HuH-7.5 (cell line): ENCODE results near the gene FANCC.
"Not testable (repeated sequence)": the region's sequence is repeated elsewhere in the genome, so short reads cannot be mapped to it uniquely, and the experiment has no call there.

ENCODE experiments used
- DNase-seq: peaks from one replicate; pipeline ENCODE4 v3.0.0; 2011; ENCODE audit warnings: low spot score

The FANCC gene

DNA sequence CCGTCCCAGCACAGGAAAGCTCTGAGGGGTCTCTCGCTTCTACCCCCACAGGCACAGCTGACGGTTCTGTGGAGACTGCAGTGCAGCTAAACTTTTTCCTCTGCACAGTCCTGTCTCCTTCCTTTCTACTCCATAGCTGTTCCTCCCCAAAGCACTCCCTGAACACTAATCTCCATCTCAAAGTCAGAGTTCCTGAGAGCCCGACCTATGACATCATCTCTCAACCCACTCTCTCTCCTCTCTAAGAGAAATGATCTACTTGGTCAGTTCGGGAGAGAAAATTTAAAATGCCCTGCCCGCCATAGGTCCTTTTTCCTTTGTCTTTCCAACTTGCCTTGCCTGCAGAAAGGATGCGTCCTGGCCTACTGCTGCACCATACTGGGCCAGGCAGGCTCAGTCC, 90.6 kb downstream of the FANCC start:
- no peak for DNase-seq

DNA sequence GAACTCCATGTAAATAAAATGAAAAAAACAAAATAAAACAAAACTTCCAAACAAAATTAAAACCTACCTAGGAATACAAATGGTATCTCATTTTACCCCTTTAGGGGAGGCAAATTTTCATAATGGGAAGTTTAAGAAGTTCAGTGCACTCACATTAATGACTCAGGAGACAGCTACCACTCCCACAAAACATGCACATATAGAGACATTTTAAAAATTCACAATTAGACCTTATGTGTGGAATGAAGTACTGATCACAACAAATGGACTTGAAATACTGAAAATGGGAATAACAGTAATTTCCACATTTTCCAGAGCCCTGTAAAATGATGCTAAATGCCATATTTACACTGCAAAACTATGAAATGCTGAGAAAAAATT, 91.8 kb downstream of the FANCC start:
- DNase-seq = no peak

DNA sequence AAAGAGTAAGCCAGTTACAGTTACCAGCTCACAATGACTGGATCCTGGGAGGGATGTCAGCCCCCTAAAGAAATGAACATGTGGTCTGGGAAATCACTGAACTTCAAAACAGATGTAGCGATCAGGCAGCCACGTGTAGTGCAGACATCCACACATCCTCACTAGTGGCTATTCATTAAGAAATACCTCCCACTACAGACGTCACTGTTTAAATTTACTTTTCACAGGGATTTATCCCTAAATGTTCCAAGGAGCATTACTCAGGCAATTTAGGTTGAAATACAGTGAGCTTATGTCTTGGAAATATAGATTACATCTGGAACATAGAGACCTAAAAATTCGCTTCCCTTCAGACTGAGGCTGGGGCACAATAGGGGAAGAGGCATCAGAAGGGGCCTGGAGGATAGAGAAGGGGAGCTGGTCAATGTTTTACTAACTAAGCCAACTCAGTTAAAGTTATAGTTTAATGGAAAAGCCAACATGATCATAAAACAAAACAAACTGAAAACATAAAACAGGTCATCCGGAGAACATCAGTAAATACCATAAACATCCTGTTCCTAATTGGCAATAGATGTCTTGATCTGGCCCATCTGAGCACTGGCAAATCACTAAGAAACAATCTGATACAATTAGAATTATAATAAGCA, 92.3 kb downstream of the FANCC start:
- DNase-seq = no peak

DNA sequence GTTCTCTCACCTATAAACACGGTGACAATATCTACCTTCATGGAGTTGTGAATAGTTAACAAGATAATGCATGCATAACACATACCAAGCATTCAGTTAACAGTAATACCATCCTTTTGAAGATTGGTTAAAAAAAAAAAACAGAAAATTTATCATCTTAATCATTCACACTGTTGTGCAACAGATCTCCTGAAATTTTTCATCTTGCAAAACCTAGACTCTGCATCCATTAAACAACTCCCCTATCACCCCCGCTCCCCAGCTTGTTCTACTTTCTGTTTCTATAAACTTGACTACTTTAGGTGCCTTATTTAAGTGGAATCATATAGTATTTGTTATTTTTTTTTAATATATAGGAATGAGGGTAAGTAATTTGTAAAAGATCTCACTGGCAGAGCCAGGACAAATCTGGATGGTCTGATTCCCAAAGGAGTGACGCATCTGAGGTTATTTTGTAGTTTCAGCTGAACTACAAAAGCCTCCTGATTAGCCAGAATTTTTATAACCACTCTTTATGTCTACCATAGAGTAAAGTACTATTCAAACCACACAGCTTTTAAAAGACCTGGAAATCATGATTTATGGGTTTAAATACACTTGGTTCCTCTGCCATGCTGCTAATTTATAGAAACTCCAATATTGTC, 93.0 kb downstream of the FANCC start:
- no peak for DNase-seq

DNA sequence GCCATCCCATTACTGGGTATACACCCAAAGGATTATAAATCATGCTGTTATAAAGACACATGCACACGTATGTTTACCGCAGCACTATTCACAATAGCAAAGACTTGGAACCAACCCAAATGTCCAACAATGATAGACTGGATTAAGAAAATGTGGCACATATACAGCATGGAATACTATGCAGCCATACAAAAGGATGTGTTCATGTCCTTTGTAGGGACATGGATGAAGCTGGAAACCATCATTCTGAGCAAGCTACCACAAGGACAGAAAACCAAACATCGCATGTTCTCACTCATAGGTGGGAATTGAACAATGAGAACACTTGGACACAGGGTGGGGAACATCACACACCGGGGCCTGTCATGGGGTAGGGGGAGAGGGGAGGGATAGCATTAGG, 97.2 kb downstream of the FANCC start:
- DNase-seq = not testable (repeated sequence)

DNA sequence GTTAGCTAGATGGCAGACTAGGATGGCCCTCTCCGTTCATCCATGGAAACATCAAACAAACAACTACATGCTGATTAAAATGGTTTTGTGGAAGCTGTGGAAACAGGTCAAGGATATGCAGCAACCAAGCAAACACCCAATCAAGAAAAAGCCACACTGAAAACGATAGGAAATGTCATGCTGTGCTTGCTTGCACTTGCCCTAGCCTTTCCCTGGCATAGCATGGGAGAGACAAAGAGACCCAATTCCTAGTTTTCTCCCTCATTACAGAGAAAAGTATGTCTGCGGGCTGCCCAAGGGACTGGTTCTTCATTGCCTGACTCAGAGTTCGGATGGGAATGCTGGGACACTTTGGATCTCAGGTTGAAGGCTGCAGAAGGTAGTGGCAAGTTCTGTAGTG, 98.7 kb downstream of the FANCC start:
- DNase-seq = no peak

DNA sequence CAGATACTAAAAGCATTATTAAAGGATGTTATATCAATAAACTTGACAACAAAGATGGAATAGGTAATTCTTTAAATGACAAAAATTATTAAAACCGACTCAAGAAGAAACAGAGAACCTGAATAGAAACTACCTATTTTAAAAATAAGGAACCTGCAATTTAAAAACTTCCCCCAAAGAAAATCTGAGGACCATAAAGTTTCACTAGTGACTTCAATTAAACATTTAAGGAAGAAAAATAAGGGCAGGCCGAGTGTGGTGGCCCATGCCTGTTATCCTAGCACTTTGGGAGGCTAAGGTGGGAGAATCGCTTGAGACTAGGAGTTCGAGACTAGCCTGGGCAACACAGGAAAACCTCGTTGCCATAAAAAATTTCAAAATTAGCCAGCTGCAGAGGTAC, 99.6 kb downstream of the FANCC start:
- no peak for DNase-seq

DNA sequence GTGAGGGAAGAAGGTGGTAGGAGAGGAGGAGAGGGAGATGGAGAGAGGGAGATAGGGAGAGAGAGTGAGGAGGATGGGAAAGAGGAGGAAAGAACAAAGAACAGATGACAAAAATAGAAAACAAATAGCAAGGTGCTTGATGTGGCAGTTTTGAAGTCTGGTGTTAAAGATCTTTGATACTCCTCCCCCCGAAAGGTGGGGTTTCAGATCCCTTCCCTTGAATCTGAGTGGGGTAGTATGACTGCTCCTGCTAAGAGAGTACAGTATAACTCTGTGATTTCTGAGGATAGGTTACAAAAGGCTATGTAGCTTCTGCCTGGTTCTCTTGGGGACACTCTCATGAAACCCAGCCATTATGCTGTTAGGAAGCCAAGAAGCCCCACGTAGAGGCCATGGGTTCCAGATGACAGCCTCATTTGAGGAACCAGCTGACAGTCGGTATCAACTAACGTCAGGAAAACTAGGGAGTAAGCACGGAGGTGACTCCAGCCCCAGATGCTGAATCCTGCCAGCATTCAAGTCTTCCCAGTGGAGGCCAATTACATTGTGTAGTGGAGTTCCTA, 102.1 kb downstream of the FANCC start:
- DNase-seq = no peak

DNA sequence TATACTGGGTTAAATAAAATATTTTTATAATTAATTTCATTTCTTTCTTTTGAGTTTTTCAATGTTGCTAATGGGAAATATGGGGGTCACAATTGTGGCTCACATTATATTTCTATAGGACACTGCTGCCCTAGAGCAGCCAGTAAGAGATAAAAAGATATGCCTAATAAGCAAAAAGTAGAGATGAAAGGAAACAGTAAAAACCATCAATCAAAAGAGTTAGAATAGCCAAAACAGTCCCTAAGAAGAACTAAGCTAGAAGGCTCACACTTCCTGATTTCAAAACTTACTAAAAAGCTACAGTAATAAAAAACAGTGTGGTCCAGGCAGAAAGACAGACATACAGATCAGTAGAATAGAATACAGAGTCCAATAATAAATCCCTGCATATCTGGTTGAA, 104.4 kb downstream of the FANCC start:
- DNase-seq = no peak

DNA sequence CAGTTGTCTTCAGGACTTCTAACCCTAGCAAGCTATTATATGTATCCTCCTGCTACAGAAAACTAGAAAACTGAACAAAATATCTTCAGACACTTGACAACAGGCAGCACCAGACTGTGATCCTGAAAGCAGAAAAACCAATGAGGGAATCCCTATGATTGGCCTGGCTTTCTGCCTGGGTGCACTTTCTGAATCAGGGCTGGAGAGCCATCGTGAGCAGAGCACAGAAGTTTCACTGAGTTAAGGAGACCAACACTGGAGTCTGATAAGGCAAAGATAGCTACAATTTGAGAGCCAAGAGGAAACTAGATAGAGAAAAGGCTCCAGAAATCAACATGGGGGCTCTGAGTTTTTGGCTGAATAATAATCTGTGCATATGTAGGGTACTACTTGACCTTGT, 106.5 kb downstream of the FANCC start:
- no peak for DNase-seq

DNA sequence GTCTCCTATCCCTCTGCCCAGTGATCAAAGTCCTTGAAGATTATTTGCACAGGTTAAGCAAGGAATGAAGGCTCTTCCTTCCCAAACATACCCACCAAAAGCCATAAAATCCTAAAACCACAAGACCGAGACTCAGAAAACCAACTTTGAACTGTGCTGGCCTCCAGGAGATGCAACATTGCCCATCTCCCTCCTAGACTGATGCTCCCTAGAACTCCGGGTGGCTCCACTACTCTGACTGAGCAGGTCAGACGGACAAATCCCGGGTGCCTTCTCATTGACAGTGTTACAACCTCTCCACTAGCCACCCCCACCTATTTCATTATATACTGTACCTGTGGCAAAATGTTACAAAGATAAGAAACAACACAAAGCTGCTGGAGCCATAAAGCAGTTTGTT, 110.1 kb downstream of the FANCC start:
- DNase-seq = no peak

DNA sequence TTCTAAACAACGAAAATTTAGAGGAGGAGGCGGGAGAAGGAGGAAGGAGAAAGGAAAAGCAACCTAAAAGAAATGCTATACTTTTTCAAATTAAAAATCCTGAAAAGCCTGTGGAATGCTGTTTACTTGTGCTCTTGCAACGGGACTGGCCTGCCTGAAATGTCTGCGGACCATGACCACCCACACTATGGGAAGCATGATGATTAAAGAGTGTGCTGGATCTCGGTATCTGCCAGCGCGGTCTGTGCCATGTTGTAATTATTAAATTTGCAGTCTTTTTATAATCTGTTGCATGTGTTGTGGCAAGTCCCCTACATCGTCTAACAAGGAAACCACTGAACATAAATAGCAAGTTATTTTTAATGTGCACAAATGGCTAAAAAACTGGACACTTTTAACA, 111.4 kb downstream of the FANCC start:
- no peak for DNase-seq

DNA sequence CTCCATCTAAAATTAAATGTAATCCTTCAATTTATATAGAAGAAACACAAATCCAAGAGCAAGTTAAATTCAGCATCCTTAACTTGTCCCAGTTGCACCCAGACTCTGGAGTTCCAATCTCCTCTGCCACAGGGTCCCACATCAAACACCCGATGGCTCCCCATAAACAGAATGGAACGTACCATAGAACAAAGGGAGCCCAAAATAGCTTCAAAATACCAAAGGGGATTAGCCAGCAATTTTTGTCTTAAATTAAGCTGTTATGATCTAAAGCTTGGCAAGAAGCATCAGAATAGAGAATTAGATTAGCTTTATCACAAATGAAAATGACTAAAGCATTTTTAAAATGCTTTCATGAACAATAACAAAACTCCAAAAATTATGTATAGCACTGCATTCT, 112.8 kb downstream of the FANCC start:
- DNase-seq = no peak

DNA sequence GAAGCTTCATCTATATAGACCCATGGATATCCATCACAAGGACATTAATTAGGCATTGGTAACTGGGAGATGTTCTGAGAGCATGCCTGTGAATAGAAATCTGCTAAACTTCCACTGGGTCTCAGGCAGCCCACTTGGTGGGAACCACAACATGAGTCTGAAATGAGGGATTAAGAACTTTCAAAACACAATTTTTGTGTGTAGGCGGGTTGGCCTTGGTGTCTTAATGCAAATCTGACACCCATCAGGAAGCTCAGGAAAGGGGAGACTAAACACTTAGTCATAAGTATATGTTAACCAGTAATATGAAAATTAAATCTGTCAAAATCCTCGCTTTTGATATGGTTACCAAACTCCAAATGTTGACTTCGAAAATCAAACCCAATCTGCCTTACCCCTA, 113.2 kb downstream of the FANCC start:
- DNase-seq = no peak

DNA sequence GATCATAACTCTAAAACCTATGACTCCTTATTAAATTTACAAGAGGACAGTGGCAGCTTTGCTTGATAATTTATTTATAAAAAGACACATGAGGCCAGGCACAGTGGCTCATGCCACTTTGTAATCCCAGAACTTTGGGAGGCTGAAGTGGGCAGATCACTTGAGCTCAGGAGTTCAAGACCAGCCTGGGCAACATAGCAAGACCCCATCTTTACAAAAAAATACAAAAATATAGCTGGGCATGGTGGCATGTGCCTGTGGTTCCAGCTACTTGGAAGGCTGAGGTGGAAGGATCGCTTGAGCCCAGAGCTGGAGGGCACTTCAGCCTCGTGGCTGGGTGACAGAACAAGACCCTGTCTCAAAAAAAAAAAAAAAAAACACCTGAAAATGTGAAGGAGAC, 114.5 kb downstream of the FANCC start:
- DNase-seq = not testable (repeated sequence)

DNA sequence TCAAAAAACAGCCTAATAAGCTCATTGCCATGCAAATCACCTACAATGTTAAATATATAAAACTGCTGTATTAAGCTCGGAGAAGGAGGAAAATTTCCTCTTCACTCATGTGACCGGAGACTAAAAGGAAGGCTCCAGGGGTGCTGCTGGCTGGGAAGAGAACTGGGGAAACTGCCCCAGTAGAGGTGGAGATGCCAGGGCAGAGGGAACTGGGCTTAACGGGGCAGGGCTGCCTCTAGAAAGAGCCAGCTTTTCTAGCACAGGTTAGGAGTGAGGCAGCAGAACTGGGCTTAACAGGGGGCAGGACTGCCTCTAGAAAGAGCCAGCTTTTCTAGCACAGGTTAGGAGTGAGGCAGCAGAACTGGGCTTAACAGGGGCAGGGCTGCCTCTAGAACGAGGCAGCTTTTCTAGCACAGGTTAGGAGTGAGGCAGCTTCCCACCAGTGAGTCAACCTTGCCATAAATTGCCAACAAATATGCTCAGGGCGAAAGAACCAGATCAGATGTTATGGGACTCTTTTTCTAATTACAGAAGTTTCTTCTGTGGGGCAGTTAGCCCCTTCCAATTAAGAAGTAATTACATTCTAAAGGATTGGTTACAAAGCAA, 115.3 kb downstream of the FANCC start:
- DNase-seq = no peak

DNA sequence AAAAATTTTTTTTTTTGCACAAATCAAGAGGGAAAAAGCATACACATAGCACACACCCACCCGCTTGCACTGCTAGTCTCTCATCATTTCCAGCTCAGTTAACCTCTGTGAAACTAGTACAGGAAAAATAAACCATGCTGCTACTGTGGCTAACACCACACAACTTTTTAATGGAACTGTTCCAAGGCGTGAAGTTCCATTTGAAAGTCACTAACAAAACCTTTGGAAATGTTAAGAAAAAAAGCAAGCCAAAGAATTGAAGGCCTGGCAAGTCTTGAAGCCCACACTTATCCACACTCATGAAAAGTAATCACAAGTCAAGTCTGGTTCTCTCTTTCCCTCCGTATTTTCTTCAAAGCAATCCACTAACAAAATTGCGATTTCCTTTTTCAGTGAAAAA, 116.3 kb downstream of the FANCC start:
- no peak for DNase-seq

DNA sequence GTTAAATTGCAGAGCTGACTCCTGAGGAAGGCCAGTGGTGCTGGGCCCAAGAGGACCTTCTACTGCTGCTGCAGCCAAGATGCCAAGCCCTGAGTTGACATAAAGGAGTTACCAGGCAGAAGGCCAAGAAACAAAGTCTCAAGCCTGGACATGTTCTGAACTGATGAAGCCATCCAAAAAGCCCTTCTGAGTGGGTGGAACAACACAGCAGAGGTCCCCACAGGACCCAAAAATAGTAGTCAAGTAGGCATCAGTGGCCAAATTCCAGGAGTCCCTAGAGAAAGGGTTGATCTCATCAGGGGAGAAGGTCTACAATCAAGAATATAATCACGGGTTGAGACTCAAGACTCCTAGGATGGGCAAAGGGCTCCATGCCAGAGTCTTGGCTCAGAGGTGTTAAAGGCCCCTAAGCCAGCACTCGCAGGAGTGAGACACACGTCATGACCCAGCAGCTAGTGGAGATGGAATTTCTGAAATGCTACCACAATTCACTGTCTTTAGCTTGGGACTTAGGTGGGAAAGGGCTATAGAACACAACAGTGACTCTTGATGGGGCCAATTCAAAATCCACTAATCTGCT, 119.7 kb downstream of the FANCC start:
- no peak for DNase-seq

DNA sequence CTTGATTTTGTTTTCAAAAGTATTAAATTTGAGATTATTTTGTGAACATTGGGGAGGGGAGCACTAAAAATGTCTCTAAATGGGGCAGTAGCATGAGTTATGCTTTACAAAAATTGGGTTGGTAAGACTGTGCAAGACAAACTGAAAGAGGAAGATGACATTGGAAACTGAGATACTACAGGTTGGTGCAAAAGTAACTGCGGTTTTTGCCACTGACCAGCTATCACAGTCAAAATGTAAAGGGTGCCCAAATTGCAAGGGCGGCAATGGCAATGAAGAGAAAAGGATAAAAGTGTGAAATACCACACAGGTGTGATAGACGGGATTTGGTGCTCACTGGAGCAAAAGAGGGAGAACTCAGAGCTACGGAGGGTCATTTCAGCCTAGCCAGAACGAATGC, 124.0 kb downstream of the FANCC start:
- DNase-seq = no peak

DNA sequence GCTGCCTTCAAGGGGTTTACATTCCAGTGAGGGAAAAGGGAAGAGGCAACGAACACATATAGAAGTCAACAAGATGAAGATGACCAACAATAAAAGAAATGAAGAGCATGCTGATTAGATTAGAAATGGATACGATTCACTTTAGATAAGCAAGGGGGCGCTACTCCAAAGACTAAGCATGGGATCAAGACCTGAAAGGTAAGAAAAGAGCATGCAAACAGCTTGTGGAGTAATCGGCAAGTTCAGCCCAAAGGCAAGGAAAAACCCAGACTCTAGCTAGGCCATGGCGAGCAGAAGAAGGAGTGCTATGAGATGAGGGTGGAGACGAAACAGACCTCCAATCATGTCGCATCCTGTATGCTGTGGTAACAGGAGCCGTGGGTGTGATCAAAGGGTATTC, 124.4 kb downstream of the FANCC start:
- DNase-seq = no peak

DNA sequence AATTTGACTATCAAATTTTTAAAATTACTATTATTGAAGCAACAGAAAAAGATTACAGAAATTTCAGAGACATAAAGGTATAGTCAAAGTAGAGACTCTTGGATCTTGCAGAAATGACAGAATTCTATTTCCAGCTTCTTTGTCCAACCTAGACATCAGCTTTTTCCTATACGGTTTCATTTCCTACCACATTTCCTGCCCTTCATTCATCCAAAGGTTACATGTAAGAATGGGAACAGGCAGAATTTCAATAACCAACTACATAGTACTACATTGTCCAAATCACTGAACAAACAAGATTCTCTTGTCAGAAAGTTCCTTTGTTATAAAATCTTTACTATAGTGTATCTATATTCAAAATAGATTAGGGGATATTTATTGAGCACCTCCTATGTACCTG, 124.9 kb downstream of the FANCC start:
- no peak for DNase-seq

DNA sequence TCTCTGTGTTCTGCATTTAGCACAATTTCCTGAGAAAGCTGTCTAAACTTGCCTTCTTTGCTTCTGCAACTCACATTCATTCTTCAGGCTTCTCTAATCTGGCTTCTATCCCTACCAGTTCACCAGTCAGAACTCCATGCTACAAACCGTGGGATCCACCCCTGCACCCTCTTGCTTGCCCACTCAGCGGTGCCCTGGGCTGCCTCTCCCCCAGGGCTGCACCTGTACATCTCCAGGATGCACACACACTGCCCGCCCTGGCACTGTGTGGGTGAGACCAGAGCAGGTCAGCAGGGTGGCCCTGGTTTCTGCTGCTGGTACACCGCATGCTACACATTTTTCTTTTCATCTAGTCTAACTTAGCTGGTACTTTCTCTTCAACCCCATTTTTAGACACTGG, 127.1 kb downstream of the FANCC start:
- no peak for DNase-seq
